Stomach (tissue), 4 donors: Measurements from ENCODE around the gene TAF4.

Experiments used
- CTCF ChIP-seq, 7 experiments: fragments of 450-650 bp in 4 of 7; fragments of 200-600 bp in 3 of 7; sonication (generic) in 3 of 7; IDR thresholded peaks; one replicate each; pipeline ENCODE4 v1.5.1; 2016 to 2019; ENCODE audit warnings: antibody characterized with exemption in 7 of 7, control low read depth in 2 of 7, mild to moderate bottlenecking in 1 of 7
- EP300 ChIP-seq: sonication (generic); formaldehyde crosslinking; IDR thresholded peaks from one replicate; pipeline ENCODE4 v1.6.1; 2017; ENCODE audit warnings: antibody characterized with exemption
- POLR2A ChIP-seq, 4 donors: fragments of 450-650 bp; IDR thresholded peaks; one replicate each; pipeline ENCODE4 v1.6.1; 2016; ENCODE audit warnings: antibody characterized with exemption in 4 of 4, control low read depth in 2 of 4, mild to moderate bottlenecking in 1 of 4, moderate library complexity in 1 of 4
- POLR2AphosphoS5 ChIP-seq, 3 donors: sonication (generic); formaldehyde crosslinking; IDR thresholded peaks; one replicate each; pipeline ENCODE4 v1.6.1; 2016; ENCODE audit warnings: antibody characterized with exemption in 3 of 3

GRCh38 chr20:62103508-62104233, 38.0 kb upstream of the TAF4 start:
- TF ChIP-seq POLR2AphosphoS5 (IDR thresholded peaks at IDR 0.05), result no peak
- TF ChIP-seq POLR2A (IDR thresholded peaks at IDR 0.05), result no peak
- no peak for TF ChIP-seq CTCF (IDR thresholded peaks at IDR 0.05)
- TF ChIP-seq EP300, result no peak
